Stomach smooth muscle (tissue), 2 donors: ENCODE results near the gene ARL3.

Source experiments
- H3K27ac ChIP-seq: one replicate; pipeline ENCODE4 v1.7.0; 2013; ENCODE audit warnings: mild to moderate bottlenecking, low read length, inconsistent platforms
- H3K27me3 ChIP-seq, 2 donors: one replicate each; pipeline ENCODE4 v1.7.0; 2013; ENCODE audit warnings: low read length in 2 of 2; ENCODE audit not compliant: insufficient read depth in 2 of 2, control insufficient read depth in 1 of 2
- H3K36me3 ChIP-seq, 2 donors: one replicate each; pipeline ENCODE4 v1.7.0; 2013; ENCODE audit warnings: low read length in 2 of 2; ENCODE audit not compliant: control insufficient read depth in 2 of 2, insufficient read depth in 2 of 2
- H3K4me1 ChIP-seq: one replicate; pipeline ENCODE4 v1.7.0; 2013; ENCODE audit warnings: low read length; ENCODE audit not compliant: control insufficient read depth, insufficient read depth
- H3K4me3 ChIP-seq, 2 donors: one replicate each; pipeline ENCODE4 v1.7.0; 2013; ENCODE audit warnings: low read length in 2 of 2
- H3K9ac ChIP-seq, 2 donors: one replicate each; pipeline ENCODE4 v1.7.0; 2013; ENCODE audit warnings: low read length in 2 of 2, mild to moderate bottlenecking in 1 of 2
- H3K9me3 ChIP-seq, 2 donors: one replicate each; pipeline ENCODE4 v1.7.0; 2013; ENCODE audit warnings: low read length in 2 of 2; ENCODE audit not compliant: control insufficient read depth in 2 of 2
- donor health status: healthy.
- donor health status: Pancreatic carcinoma.

The ARL3 gene

DNA sequence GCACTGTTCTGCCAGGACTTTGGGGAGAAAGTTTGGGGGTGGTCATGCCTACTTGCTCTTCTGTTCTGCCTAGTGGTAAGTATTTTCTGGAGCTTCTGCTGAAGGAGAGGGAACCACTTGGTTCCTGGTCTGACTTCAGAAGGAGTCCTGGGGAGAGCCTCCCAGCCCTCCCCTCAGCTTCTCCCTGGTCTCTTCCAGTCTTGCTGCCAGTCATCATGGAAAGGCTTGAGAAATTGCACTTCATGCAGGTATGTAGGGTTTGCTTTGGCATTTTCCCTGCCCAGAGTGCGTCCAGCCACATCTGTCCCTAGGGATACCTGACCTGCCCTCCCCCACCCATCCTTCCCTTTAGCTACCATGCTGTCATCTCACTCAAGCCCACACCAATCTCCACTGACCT is 18.5 kb upstream of the ARL3 start:
- H3K36me3 ChIP-seq, result peaks cover 3 to 15% of the 10 kb centered on the region in 2 donors
- H3K4me3 ChIP-seq, result no peak overlapping the region
- peaks cover 8% of the 10 kb centered on the region for H3K4me1 ChIP-seq
- no peaks in the 10 kb centered on the region for H3K9me3 ChIP-seq
- H3K9ac ChIP-seq, result no peak overlapping the region
- H3K27me3 ChIP-seq, result no peaks in the 10 kb centered on the region
- no peak overlapping the region for H3K27ac ChIP-seq

GRCh38 chr10:102731222-102731800 is 17.1 kb upstream of the ARL3 start:
- Histone ChIP-seq H3K4me1 (peaks cover 8% of the 10 kb centered on the region), H3K9ac (no peak overlapping the region), H3K36me3 (peaks cover 3 to 15% of the 10 kb centered on the region in 2 donors), H3K4me3 (no peak overlapping the region), H3K9me3 (no peaks in the 10 kb centered on the region), H3K27me3 (no peaks in the 10 kb centered on the region), H3K27ac (no peak overlapping the region)

DNA sequence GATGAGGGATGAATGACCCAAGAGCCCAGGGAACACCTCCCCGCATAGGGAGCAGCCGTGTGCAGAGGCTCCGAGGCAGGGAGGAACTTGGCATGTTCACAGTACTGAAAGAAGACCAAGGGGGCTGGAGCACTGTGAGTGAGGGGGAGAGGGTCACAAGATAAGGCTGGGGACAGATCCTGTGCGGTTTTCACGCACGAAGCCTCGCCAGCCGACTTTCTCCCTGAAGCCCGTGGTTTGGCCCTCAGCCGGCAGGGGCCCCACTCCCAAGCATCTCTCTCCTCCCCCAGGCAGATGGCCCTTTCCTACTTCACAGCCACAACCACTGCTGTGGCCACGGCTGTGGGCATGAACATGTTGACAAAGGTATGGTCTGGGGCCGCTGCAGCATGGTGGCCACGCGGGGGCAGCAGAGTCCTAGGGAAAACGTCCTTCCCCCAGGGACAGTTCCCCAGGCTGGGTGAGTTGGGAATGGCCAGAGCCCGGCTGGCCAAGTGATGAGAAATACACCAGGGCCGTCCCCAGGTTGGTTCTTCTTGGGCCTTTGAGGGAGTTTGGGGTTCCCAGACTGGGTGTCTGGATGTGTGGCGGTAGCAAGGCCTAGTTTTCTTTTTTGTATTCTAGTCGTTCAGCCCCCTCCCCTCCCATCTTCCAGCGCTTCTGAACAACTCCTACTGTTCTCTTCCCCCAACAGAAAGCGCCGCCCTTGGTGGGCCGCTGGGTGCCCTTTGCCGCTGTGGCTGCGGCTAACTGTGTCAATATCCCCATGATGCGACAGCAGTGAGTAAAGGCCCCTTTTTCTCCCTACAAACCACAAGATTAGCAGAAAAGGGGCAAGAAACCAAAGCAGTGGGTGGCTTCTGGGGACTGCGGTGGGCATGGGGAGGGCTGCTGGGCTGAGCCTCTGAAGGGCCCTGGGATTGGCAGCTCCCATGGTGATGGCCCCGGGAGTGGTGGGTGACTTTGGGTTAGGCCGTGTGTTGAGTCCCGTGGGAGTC is 15.1 kb upstream of the ARL3 start:
- Histone ChIP-seq H3K9me3 (no peaks in the 10 kb centered on the region), H3K4me3 (no peak overlapping the region), H3K27me3 (no peaks in the 10 kb centered on the region), H3K36me3 (peaks cover 3 to 13% of the 10 kb centered on the region in 2 donors), H3K27ac (no peak overlapping the region), H3K4me1 (peaks cover 6% of the 10 kb centered on the region), H3K9ac (no peak overlapping the region)

GRCh38 chr10:102727037-102727818 is 13.0 kb upstream of the ARL3 start:
- H3K27me3 ChIP-seq, result no peaks in the 10 kb centered on the region
- no peak overlapping the region for H3K9ac ChIP-seq
- H3K36me3 ChIP-seq, result peaks cover 0 to 8% of the 10 kb centered on the region in 2 donors
- H3K9me3 ChIP-seq, result no peaks in the 10 kb centered on the region
- no peak overlapping the region for H3K4me3 ChIP-seq
- peaks cover 6% of the 10 kb centered on the region for H3K4me1 ChIP-seq
- H3K27ac ChIP-seq, result no peak overlapping the region

DNA sequence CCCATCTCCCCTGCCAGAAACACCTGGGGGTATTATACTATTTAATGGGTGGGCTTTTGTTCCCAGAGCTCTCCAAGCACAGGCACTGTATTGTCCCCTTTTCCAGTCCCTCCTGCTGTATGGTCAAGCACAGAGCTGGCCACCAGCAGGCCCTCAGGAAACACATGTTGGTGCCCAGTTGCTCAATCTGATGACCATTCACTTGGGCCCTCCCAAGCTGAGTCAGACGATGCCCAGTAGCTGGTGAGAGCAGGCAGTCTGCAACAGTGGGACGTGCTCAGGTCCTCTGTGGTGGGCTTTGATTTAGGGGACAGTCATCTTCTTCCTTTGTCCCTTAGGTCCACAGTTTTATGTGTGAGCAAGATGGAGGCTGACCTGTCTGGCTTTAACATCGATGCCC is 12.1 kb upstream of the ARL3 start:
- H3K27me3 ChIP-seq, result no peaks in the 10 kb centered on the region
- no peaks in the 10 kb centered on the region for H3K9me3 ChIP-seq
- H3K4me3 ChIP-seq, result no peak overlapping the region

DNA sequence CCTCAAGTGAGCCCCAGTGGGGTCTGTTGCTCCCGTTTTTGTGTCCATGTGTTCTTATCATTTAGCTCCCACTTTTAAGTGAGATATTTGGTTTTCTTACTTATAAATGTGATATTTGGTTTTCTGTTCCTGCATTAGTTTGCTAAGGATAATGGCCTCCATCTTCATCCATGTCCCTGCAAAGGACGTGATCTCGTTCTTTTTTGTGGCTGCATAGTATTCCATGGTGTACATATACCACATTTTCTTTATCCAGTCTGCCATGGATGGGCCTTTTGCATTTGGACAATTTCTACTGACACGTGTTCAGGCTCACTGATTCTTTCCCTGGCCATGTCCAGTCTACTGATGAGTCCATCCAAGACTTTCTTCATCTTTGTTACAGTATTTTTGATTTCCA is 9.8 kb upstream of the ARL3 start:
- H3K4me3 ChIP-seq, result no peak overlapping the region
- H3K9ac ChIP-seq, result no peak overlapping the region
- H3K36me3 ChIP-seq, result peaks cover 0 to 4% of the 10 kb centered on the region in 2 donors
- no peaks in the 10 kb centered on the region for H3K27me3 ChIP-seq
- no peaks in the 10 kb centered on the region for H3K4me1 ChIP-seq
- H3K27ac ChIP-seq, result no peak overlapping the region
- H3K9me3 ChIP-seq, result no peaks in the 10 kb centered on the region

More for the DNA sequence above, 12.1 kb upstream of the ARL3 start:
- Histone ChIP-seq H3K36me3 (peaks cover 0 to 4% of the 10 kb centered on the region in 2 donors), H3K4me1 (peaks cover 6% of the 10 kb centered on the region), H3K27ac (no peak overlapping the region), H3K9ac (no peak overlapping the region)

- H3K4me3 ChIP-seq, result no peak overlapping the region
- peaks cover 5% of the 10 kb centered on the region for H3K4me1 ChIP-seq
- no peaks in the 10 kb centered on the region for H3K9me3 ChIP-seq
- no peak overlapping the region for H3K27ac ChIP-seq
- no peak overlapping the region for H3K9ac ChIP-seq
- H3K36me3 ChIP-seq, result no peaks in the 10 kb centered on the region
- H3K27me3 ChIP-seq, result no peaks in the 10 kb centered on the region
These were observed 7.8 kb upstream of the ARL3 start for GRCh38 chr10:102721954-102722353.

- Histone ChIP-seq H3K9ac (no peak overlapping the region), H3K27ac (no peak overlapping the region), H3K36me3 (no peaks in the 10 kb centered on the region), H3K9me3 (no peaks in the 10 kb centered on the region), H3K4me3 (no peak overlapping the region), H3K27me3 (no peaks in the 10 kb centered on the region), H3K4me1 (peaks cover 5% of the 10 kb centered on the region)
These were observed 6.6 kb upstream of the ARL3 start for GRCh38 chr10:102720775-102721301.

- Histone ChIP-seq H3K9me3 (no peaks in the 10 kb centered on the region), H3K9ac (no peak overlapping the region), H3K4me1 (peaks cover 5% of the 10 kb centered on the region), H3K4me3 (no peak overlapping the region), H3K27me3 (no peaks in the 10 kb centered on the region), H3K36me3 (no peaks in the 10 kb centered on the region), H3K27ac (no peak overlapping the region)
These were observed 6.1 kb upstream of the ARL3 start for GRCh38 chr10:102720337-102720736.

- H3K9me3 ChIP-seq, result no peaks in the 10 kb centered on the region
- H3K27ac ChIP-seq, result peak overlapping the region; percentile 64
- H3K4me1 ChIP-seq, result peaks cover 19% of the 10 kb centered on the region
- no peaks in the 10 kb centered on the region for H3K27me3 ChIP-seq
- no peak overlapping the region for H3K4me3 ChIP-seq
- H3K36me3 ChIP-seq, result no peaks in the 10 kb centered on the region
- H3K9ac ChIP-seq, result peak overlapping the region in 1 of 2 donors; percentile 42
These were observed 4.0 kb upstream of the ARL3 start for GRCh38 chr10:102718220-102718619.
